ENCODE data around the gene TGFBR3. TPM values are rescaled to one million over a fixed set of nuclear protein-coding genes. Genes with fewer than 3 reads are reported as not detected.

The TGFBR3 gene
- total RNA-seq, 2 experiments from 2014 or later = 3.7 to 4.0 TPM

DNA sequence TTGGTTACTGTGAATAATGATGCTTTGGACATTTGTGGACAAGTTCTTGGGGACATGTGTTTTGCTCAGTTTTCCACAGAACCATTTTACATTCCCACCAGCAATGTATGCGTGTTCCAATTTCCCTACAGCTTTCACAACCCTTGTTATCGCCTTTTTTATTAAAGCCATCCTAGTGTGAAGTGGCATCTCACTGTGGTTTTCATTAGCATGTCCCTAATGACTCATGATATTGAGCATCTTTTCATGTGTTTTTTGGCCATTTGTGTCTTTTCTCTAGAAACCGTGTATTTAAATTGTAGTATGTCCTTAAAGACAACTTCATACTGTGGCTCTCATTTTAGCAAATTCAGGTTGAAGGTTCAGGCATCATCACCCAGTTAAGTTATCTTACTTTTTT is 132.1 kb downstream of the TGFBR3 start:
- DNase-seq (no peak), ATAC-seq (no peak)
- Mint-ChIP-seq H3K4me3 (no peak overlapping the region), H3K4me1 (ENCODE audit: low read depth) (peaks cover 26% of the 10 kb centered on the region), H3K27me3 (ENCODE audit: low read depth) (no peaks in the 10 kb centered on the region), H3K9me3 (ENCODE audit: insufficient read depth) (no peaks in the 10 kb centered on the region), H3K36me3 (ENCODE audit: low read depth) (no peaks in the 10 kb centered on the region), H3K27ac (no peak overlapping the region)
- ChIA-PET POLR2A (no interaction called here), CTCF (no interaction called here)

DNA sequence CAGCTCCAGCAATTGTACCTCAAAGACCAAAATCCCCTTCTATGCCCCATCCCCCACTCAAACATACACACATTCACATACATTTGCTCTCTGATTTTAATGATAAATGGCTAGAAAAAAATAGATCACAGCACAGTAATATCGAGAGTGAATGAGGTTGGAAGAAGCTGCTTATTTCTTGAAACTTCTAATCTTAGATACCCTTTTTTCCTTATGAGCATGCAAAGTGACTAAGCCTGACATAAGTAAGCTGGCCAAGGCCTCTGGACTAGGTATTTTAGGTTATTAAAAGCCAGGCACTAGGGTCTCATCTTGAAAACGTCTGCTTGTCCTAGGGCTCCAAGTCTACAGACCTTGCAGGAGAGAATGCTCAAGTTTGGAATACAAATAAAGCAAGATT is 133.6 kb downstream of the TGFBR3 start:
- peak overlapping the region; percentile 9 for H3K27ac Mint-ChIP-seq
- H3K4me3 Mint-ChIP-seq = no peak overlapping the region
- peaks cover under 1% of the 10 kb centered on the region for H3K36me3 Mint-ChIP-seq (ENCODE audit: low read depth)
- peaks cover 26% of the 10 kb centered on the region for H3K4me1 Mint-ChIP-seq (ENCODE audit: low read depth)
- no peak for DNase-seq
- no peaks in the 10 kb centered on the region for H3K27me3 Mint-ChIP-seq (ENCODE audit: low read depth)
- ChIA-PET POLR2A (no interaction called here), CTCF (no interaction called here)
- ATAC-seq = peak; percentile 23
- peaks cover 6% of the 10 kb centered on the region for H3K9me3 Mint-ChIP-seq (ENCODE audit: insufficient read depth)

DNA sequence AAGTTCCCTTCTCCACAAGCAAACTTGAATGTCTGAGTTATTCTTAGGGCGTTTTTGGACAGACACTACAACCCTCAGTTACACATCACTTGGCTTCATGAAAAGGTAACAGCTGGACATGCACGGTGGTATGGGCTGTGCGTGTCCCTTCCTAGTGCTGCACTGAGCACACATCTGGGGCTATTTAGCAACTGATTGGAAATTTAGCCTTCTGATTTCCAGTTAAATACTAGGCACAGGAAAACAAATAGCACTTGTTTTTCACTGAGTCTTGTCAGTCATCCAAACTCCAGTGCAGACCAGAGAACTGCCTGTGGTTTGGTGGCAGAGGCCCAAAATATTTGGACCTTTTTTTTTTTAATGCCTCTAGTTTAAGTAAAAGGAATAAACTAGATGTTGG is 134.7 kb downstream of the TGFBR3 start:
- Mint-ChIP-seq H3K9me3 (ENCODE audit: insufficient read depth) (peaks cover 16% of the 10 kb centered on the region), H3K27ac (no peak overlapping the region), H3K27me3 (ENCODE audit: low read depth) (no peaks in the 10 kb centered on the region), H3K4me1 (ENCODE audit: low read depth) (peaks cover 26% of the 10 kb centered on the region), H3K4me3 (no peak overlapping the region), H3K36me3 (ENCODE audit: low read depth) (peaks cover 4% of the 10 kb centered on the region)
- ATAC-seq = no peak
- ChIA-PET POLR2A (no interaction called here), CTCF (no interaction called here)
- DNase-seq = no peak

DNA sequence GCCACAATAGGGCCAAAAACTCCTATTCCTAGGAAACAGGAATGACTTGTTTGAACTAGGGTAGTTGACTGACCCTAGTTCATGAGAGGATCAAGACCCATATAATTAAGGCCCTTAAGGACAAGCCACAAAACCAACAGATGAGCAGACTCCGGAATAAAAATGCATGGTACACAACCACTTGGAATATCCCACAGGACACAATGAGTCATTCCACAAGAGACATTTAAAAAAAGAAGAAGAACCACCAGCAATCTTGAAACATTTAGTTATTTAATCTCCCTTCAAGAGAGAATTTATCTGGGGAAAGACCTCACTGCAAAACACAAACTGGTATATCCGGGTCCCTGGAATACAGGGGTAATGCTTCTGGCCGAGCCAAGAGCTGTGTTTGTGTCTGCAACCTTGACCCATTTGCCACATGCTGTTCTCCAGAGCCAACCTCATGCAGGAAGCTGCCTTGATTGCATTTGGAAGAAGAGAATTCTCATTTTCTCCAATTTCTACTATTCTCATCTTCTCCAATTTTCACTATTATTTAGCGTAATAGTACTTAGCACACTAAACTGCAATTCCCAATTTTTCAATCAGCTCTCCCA is 135.5 kb downstream of the TGFBR3 start:
- H3K36me3 Mint-ChIP-seq (ENCODE audit: low read depth) = peaks cover 7% of the 10 kb centered on the region
- ChIA-PET CTCF (no interaction called here), POLR2A (no interaction called here)
- DNase-seq (no peak), ATAC-seq (no peak)
- peaks cover 20% of the 10 kb centered on the region for H3K9me3 Mint-ChIP-seq (ENCODE audit: insufficient read depth)
- no peak overlapping the region for H3K4me3 Mint-ChIP-seq
- H3K27me3 Mint-ChIP-seq (ENCODE audit: low read depth) = no peaks in the 10 kb centered on the region
- H3K4me1 Mint-ChIP-seq (ENCODE audit: low read depth) = peaks cover 26% of the 10 kb centered on the region
- no peak overlapping the region for H3K27ac Mint-ChIP-seq

DNA sequence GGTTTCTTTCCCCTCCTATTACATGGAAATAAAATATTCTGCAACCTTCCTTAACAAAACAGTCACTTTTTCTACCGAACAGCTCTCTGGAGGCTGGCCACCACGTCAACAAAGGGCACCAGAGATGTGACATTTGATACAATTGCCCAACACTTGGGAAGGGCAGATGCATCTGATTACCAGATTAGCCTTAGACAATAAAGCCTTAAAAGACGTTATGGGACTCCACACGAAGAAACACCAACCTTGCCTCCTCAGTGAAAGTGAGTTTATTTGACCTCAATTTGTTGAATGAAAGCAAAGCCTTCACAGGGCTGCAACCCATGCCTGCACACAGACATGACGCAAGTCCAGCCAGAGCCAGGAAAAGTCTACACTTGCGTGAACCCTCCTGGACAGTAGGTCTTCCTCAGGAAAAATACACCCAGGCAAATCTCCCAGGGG is 136.1 kb downstream of the TGFBR3 start:
- H3K4me3 Mint-ChIP-seq = no peak overlapping the region
- CTCF ChIA-PET = no interaction called here
- no peak overlapping the region for H3K27ac Mint-ChIP-seq
- no peaks in the 10 kb centered on the region for H3K27me3 Mint-ChIP-seq (ENCODE audit: low read depth)
- H3K9me3 Mint-ChIP-seq (ENCODE audit: insufficient read depth) = peaks cover 20% of the 10 kb centered on the region
- H3K36me3 Mint-ChIP-seq (ENCODE audit: low read depth) = peaks cover 7% of the 10 kb centered on the region
- DNase-seq = no peak
- POLR2A ChIA-PET = no interaction called here
- no peak for ATAC-seq
- H3K4me1 Mint-ChIP-seq (ENCODE audit: low read depth) = peaks cover 26% of the 10 kb centered on the region

DNA sequence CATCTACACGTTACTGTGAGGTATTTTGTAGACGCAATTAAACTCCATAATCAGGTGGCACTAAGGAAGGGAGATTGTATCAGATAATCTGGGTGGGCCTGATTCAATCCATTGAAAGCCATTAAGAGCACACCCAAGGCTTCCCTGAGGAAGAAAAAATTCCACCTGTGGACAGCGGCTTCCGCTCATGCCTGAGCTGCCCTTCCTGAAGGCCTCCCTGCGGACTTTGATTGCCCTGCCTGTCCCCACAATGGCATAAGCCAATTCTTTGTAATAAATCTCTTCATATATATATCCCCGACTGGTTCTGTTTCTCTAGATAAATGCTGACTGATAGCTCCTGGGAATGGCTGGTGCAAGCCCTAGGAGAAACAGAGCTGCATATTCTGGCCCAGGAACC is 138.3 kb downstream of the TGFBR3 start:
- ChIA-PET POLR2A (no interaction called here), CTCF (interaction anchor here (1.2 kb wide), 1 partner anchor 10 kb away, joined by 3 read pairs; no protein-coding TSS in a partner anchor)
- H3K27me3 Mint-ChIP-seq (ENCODE audit: low read depth) = no peaks in the 10 kb centered on the region
- ATAC-seq = no peak
- no peak overlapping the region for H3K4me3 Mint-ChIP-seq
- DNase-seq = no peak
- peaks cover 11% of the 10 kb centered on the region for H3K4me1 Mint-ChIP-seq (ENCODE audit: low read depth)
- H3K9me3 Mint-ChIP-seq (ENCODE audit: insufficient read depth) = peaks cover 20% of the 10 kb centered on the region
- H3K27ac Mint-ChIP-seq = no peak overlapping the region
- peaks cover 7% of the 10 kb centered on the region for H3K36me3 Mint-ChIP-seq (ENCODE audit: low read depth)

DNA sequence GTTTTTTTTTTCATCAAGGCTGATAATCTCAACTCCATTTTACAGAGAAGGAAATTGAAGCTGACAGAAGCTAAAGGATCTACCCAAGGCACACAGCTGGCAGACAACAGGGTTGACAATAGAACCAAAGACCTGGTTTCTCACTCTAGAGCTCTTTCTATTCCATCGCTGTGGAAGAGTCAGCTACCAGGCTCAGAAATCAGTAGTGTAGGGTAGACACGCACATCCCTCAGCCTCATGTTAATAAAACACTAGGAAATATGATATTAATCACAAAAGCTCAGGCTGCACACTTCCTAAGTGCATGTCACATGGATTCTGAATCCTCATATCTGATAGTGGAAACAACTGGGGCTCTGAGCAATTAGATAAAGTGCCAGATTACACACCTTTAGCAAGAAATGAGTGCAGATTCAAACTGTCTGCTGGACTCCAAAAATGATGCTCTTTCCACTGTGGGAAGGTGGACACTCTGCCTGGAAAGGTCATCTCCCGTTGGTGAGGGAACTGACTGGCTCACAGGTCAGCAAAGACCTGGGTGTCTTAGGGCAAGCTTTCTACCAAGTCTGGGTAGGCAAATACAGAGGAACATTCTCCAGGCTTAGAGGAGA is 139.1 kb downstream of the TGFBR3 start:
- ATAC-seq (no peak), DNase-seq (no peak)
- H3K4me1 Mint-ChIP-seq (ENCODE audit: low read depth) = peaks cover 4% of the 10 kb centered on the region
- peaks cover 7% of the 10 kb centered on the region for H3K36me3 Mint-ChIP-seq (ENCODE audit: low read depth)
- no peaks in the 10 kb centered on the region for H3K27me3 Mint-ChIP-seq (ENCODE audit: low read depth)
- peaks cover 20% of the 10 kb centered on the region for H3K9me3 Mint-ChIP-seq (ENCODE audit: insufficient read depth)
- H3K4me3 Mint-ChIP-seq = no peak overlapping the region
- H3K27ac Mint-ChIP-seq = no peak overlapping the region
- ChIA-PET CTCF (interaction anchor here (1.2 kb wide), 1 partner anchor 9 kb away, joined by 3 read pairs; no protein-coding TSS in a partner anchor), POLR2A (no interaction called here)

DNA sequence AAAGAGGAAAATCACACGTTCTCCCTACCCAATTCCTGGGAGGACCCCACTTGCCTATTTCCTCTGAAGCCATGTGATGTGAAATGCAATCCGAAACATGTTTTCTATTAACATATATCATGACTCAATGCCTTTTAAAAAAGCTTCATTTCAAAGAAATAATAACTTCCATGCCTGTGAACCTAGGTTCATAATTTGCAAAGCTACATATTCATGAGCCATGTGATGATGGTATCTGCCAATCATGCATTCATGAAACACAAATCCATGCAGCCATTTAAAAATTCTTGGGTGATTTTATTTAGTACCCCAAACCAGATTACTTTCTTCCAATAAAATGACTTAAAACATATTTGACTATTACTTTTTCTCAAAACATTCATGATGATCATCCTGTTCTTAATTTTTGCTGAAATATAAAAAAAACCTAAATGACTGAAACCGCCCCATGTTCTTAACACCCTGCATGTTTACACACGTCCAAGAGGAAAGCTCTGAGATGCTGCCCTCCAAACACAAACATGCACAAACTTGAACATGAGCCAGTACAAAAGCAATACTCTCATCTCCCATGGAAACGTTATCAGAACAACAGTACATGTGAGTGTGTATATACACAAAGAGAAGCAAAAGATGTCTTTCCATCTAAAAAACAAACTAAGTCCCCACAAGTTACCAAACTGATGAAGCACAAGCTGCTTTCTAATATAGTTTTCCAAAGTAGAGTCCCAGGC is 140.1 kb downstream of the TGFBR3 start:
- Mint-ChIP-seq H3K27ac (no peak overlapping the region), H3K4me3 (no peak overlapping the region), H3K9me3 (ENCODE audit: insufficient read depth) (peaks cover 20% of the 10 kb centered on the region), H3K36me3 (ENCODE audit: low read depth) (peaks cover 10% of the 10 kb centered on the region), H3K27me3 (ENCODE audit: low read depth) (no peaks in the 10 kb centered on the region), H3K4me1 (ENCODE audit: low read depth) (peaks cover under 1% of the 10 kb centered on the region)
- no peak for DNase-seq
- ChIA-PET POLR2A (no interaction called here), CTCF (no interaction called here)
- ATAC-seq = no peak

DNA sequence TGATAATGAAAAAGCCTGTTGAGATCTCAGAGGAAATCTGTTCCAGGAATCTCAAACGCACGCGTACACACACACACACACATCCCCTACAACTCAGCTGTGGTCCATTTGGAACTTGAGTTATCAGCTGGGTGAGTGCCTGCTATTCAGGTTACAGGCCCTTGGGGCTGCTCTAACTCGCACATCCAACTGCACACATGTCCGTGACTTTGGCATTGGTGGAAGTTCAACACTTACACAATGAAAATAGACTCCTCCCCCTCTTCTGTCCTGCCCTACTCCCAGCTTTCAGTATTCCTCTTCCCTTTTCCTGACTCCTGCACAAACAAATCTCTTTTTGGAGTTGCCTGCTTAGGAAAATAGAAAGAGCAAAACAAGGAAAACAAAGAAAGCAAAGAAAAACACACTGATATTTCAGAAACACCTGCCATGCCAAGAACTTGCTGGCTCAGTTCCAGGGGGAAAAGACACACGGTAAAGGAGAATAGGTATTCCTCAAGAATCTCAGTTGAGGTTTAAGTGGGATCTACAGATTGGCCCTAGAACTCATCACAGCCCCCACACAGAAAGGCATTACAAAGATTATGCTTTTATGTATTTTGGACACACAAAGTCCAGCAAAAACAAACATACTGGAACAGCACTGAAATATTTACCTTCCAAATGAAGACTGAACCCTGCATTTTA is 140.9 kb downstream of the TGFBR3 start:
- ATAC-seq = no peak
- H3K9me3 Mint-ChIP-seq (ENCODE audit: insufficient read depth) = peaks cover 20% of the 10 kb centered on the region
- H3K27me3 Mint-ChIP-seq (ENCODE audit: low read depth) = no peaks in the 10 kb centered on the region
- H3K4me3 Mint-ChIP-seq = no peak overlapping the region
- POLR2A ChIA-PET = no interaction called here
- peaks cover 10% of the 10 kb centered on the region for H3K36me3 Mint-ChIP-seq (ENCODE audit: low read depth)
- CTCF ChIA-PET = no interaction called here
- no peaks in the 10 kb centered on the region for H3K4me1 Mint-ChIP-seq (ENCODE audit: low read depth)
- H3K27ac Mint-ChIP-seq = no peak overlapping the region
- no peak for DNase-seq

DNA sequence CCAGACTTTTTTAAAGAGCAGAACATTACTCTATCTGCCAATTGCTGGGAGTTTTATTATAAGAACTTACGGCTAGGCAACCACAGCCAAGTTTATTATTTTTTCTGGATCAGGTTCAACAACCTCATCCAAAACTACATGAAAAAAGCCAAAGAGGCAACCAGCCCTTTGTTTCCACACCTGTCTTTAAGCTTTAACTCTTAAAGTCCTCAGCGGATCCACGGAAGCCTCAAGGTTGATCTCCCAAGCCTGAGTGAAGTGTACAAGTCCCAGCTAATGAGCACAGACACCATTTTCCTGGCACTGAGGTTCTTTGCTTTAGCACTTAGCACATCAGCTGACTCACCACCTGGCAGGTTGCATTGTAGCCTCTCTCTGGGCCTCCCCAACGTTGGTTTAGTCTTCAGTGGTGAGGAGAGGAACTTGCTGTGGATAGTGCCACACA is 143.1 kb downstream of the TGFBR3 start:
- H3K4me3 Mint-ChIP-seq = no peak overlapping the region
- peaks cover 13% of the 10 kb centered on the region for H3K36me3 Mint-ChIP-seq (ENCODE audit: low read depth)

DNA sequence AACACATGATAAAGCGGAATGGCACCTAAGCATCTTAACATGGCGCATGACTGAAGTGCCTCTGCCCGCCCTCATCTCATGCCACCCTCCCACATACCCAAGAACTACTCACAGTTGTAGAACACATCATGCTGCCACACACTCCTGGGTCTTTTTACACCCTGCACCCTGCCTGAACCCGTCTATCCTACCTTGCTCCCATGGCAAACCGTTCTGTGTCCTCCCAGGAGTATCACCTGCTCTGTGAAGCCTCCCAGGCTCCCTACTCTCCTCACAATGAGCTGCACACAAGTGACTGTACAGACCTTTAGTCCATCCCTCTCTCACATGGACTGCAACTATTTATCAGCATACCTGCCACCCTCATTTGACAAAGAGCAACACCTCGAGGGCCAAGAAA is 144.0 kb downstream of the TGFBR3 start:
- DNase-seq = no peak
- H3K4me1 Mint-ChIP-seq (ENCODE audit: low read depth) = no peaks in the 10 kb centered on the region
- ChIA-PET CTCF (no interaction called here), POLR2A (no interaction called here)
- H3K36me3 Mint-ChIP-seq (ENCODE audit: low read depth) = peaks cover 11% of the 10 kb centered on the region
- no peak for ATAC-seq
- no peak overlapping the region for H3K4me3 Mint-ChIP-seq
- no peaks in the 10 kb centered on the region for H3K27me3 Mint-ChIP-seq (ENCODE audit: low read depth)
- peaks cover 10% of the 10 kb centered on the region for H3K9me3 Mint-ChIP-seq (ENCODE audit: insufficient read depth)
- H3K27ac Mint-ChIP-seq = no peak overlapping the region

More for the DNA sequence above, 143.1 kb downstream of the TGFBR3 start:
- H3K9me3 Mint-ChIP-seq (ENCODE audit: insufficient read depth) = peaks cover 18% of the 10 kb centered on the region
- no peaks in the 10 kb centered on the region for H3K27me3 Mint-ChIP-seq (ENCODE audit: low read depth)
- ChIA-PET POLR2A (no interaction called here), CTCF (no interaction called here)
- no peaks in the 10 kb centered on the region for H3K4me1 Mint-ChIP-seq (ENCODE audit: low read depth)
- no peak overlapping the region for H3K27ac Mint-ChIP-seq
- ATAC-seq (no peak), DNase-seq (no peak)

DNA sequence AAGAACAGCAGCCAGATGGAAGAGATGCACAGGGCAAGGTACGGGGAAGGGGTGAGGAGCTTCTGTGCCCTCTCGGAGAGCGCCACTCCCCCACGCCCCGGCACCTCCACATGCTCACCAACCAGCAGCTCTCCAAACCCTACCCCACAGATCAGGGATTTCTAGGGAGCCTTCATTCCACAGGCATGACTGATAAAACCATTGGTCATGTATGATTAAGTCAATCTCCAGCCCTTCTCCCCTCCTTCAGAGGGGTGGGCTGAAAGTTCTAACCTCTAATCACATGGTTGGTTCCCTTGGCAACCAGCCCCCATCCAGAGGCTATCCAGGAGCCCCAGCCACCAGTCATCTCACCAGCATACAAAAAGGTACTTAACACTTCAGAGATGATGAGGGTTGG is 144.7 kb downstream of the TGFBR3 start:
- no peak for DNase-seq
- ATAC-seq = no peak
- Mint-ChIP-seq H3K4me1 (ENCODE audit: low read depth) (no peaks in the 10 kb centered on the region), H3K4me3 (no peak overlapping the region), H3K36me3 (ENCODE audit: low read depth) (peaks cover 9% of the 10 kb centered on the region), H3K27ac (no peak overlapping the region), H3K27me3 (ENCODE audit: low read depth) (no peaks in the 10 kb centered on the region), H3K9me3 (ENCODE audit: insufficient read depth) (peaks cover 4% of the 10 kb centered on the region)
- ChIA-PET CTCF (no interaction called here), POLR2A (no interaction called here)
